Smooth muscle cell (in vitro differentiated cells): ENCODE measurements around the gene HSPBP1. TPM values are rescaled to one million over a fixed set of nuclear protein-coding genes. Genes with fewer than 3 reads are reported as not detected.

Source experiments
- DNase-seq: peaks from one replicate; lab custom pipeline; 2025; ENCODE audit not compliant: unreplicated experiment; lab: John Stamatoyannopoulos, UW
- H2AFZ ChIP-seq: fragments of 200-600 bp; sonication (generic); 2 replicates; pipeline ENCODE4 v1.6.0; 2016; ENCODE audit warnings: antibody characterized with exemption, low read depth, mild to moderate bottlenecking
- H3F3A ChIP-seq: fragments of 200-600 bp; sonication (generic); 2 replicates; pipeline ENCODE4 v1.6.0; 2017; ENCODE audit warnings: antibody characterized with exemption, low read depth
- H3K27ac ChIP-seq: fragments of 200-600 bp; sonication (generic); 2 replicates; pipeline ENCODE4 v1.5.1; 2016; ENCODE audit warnings: low read depth, mild to moderate bottlenecking
- H3K27me3 ChIP-seq: fragments of 200-600 bp; sonication (generic); 2 replicates; pipeline ENCODE4 v1.6.1; 2016; ENCODE audit warnings: low read depth, mild to moderate bottlenecking
- H3K36me3 ChIP-seq: fragments of 200-600 bp; sonication (generic); 2 replicates; pipeline ENCODE4 v1.5.1; 2016; ENCODE audit warnings: low read depth
- H3K4me1 ChIP-seq: fragments of 200-600 bp; sonication (generic); 2 replicates; pipeline ENCODE4 v1.5.1; 2016; ENCODE audit warnings: low read depth
- H3K4me2 ChIP-seq: fragments of 200-600 bp; sonication (generic); 2 replicates; pipeline ENCODE4 v1.6.0; 2016; ENCODE audit warnings: mild to moderate bottlenecking
- H3K4me3 ChIP-seq: fragments of 200-600 bp; sonication (generic); 2 replicates; pipeline ENCODE4 v1.5.1; 2016; ENCODE audit warnings: mild to moderate bottlenecking
- H3K79me2 ChIP-seq: fragments of 200-600 bp; sonication (generic); 2 replicates; pipeline ENCODE4 v1.6.0; 2016; ENCODE audit warnings: low read depth, mild to moderate bottlenecking
- H3K9ac ChIP-seq: fragments of 200-600 bp; sonication (generic); 2 replicates; pipeline ENCODE4 v1.6.0; 2016; ENCODE audit warnings: low read depth
- H3K9me3 ChIP-seq: fragments of 200-600 bp; sonication (generic); replicated peaks from 2 replicates; pipeline ENCODE4 v1.5.1; 2016; ENCODE audit warnings: low read depth
- H4K20me1 ChIP-seq: fragments of 200-600 bp; sonication (generic); 2 replicates; pipeline ENCODE4 v1.6.0; 2016; ENCODE audit warnings: low read depth
- CTCF ChIP-seq: fragments of 200-600 bp; sonication (generic); IDR thresholded peaks from 2 replicates; pipeline ENCODE4 v1.5.1; 2017; ENCODE audit warnings: borderline replicate concordance, mild to moderate bottlenecking, antibody characterized with exemption; ENCODE audit not compliant: insufficient read depth, poor library complexity, severe bottlenecking
- WGBS: methylation state at CpG from one replicate; pipeline ENCODE4 v1.1.7; 2016; ENCODE audit warnings: low lambda C conversion rate; 5-methylcytosine and 5-hydroxymethylcytosine counted together
- polyA plus RNA-seq: library from polyadenylated mRNA; unstranded; fragments of >200 nt; fragmentation: Nextera tagmentation; extraction: Ambion mirVana; gene quantifications from 2 replicates; pipeline ENCODE4 v1.2.1, GENCODE V29; 2016
- total RNA-seq: library from RNA; depleted of rRNA; stranded (reverse); fragments of >200 nt; gene quantifications from 2 replicates; pipeline ENCODE4 v1.2.3, GENCODE V29; 2014

Gene HSPBP1
- total and polyA plus RNA-seq, 2 experiments from 2014 or later, result 21.5 to 80.0 TPM

- no peaks in the 10 kb centered on the region for H3F3A ChIP-seq
- H2AFZ ChIP-seq, result no peak overlapping the region
- peaks cover 100% of the 10 kb centered on the region for H3K79me2 ChIP-seq
- peaks cover 100% of the 10 kb centered on the region for H4K20me1 ChIP-seq
- no peak overlapping the region for H3K9ac ChIP-seq
- no peak for DNase-seq
- no peak overlapping the region for H3K27ac ChIP-seq
- no peak overlapping the region for H3K4me3 ChIP-seq
- 95% methylated on average over 21 of the region's 21 CpGs for WGBS
- H3K4me1 ChIP-seq, result peaks cover 22% of the 10 kb centered on the region
- no peak overlapping the region for H3K4me2 ChIP-seq
- TF ChIP-seq CTCF, result no peak
- H3K27me3 ChIP-seq, result no peaks in the 10 kb centered on the region
- H3K9me3 ChIP-seq, result no peaks in the 10 kb centered on the region
- no peaks in the 10 kb centered on the region for H3K36me3 ChIP-seq
These were observed 26.9 kb downstream of the HSPBP1 start for GRCh38 chr19:55252760-55253663.

GRCh38 chr19:55251341-55252081, 28.4 kb downstream of the HSPBP1 start:
- Histone ChIP-seq H3K4me1 (peaks cover 8% of the 10 kb centered on the region), H3F3A (no peaks in the 10 kb centered on the region), H3K27ac (no peak overlapping the region), H3K27me3 (no peaks in the 10 kb centered on the region), H3K9me3 (no peaks in the 10 kb centered on the region), H2AFZ (no peak overlapping the region), H3K4me3 (no peak overlapping the region), H3K9ac (no peak overlapping the region), H3K36me3 (no peaks in the 10 kb centered on the region), H3K79me2 (peaks cover 91% of the 10 kb centered on the region), H4K20me1 (peaks cover 100% of the 10 kb centered on the region), H3K4me2 (no peak overlapping the region)
- WGBS, result 82% methylated on average over 19 of the region's 19 CpGs
- no peak for DNase-seq
- no peak for TF ChIP-seq CTCF

GRCh38 chr19:55250262-55251036, 29.5 kb downstream of the HSPBP1 start:
- no peaks in the 10 kb centered on the region for H3K9me3 ChIP-seq
- 93% methylated on average over 16 of the region's 18 CpGs for WGBS
- H3K36me3 ChIP-seq, result no peaks in the 10 kb centered on the region
- no peaks in the 10 kb centered on the region for H3K4me1 ChIP-seq
- H3K79me2 ChIP-seq, result peaks cover 88% of the 10 kb centered on the region
- H3K4me2 ChIP-seq, result no peak overlapping the region
- no peak overlapping the region for H3K9ac ChIP-seq
- no peak overlapping the region for H3K27ac ChIP-seq
- no peaks in the 10 kb centered on the region for H3K27me3 ChIP-seq
- DNase-seq, result no peak
- H3F3A ChIP-seq, result no peaks in the 10 kb centered on the region
- H4K20me1 ChIP-seq, result peaks cover 99% of the 10 kb centered on the region
- no peak overlapping the region for H2AFZ ChIP-seq
- no peak overlapping the region for H3K4me3 ChIP-seq
- TF ChIP-seq CTCF, result no peak
